Right kidney (tissue), 1 donor: Measurements from ENCODE around the gene NLK.
"Not testable (repeated sequence)": the region's sequence is repeated elsewhere in the genome, so short reads cannot be mapped to it uniquely, and the experiment has no call there.

Source experiments
- DNase-seq: peaks from one replicate; pipeline ENCODE4 v3.0.0-alpha.2; 2016

The NLK gene

DNA sequence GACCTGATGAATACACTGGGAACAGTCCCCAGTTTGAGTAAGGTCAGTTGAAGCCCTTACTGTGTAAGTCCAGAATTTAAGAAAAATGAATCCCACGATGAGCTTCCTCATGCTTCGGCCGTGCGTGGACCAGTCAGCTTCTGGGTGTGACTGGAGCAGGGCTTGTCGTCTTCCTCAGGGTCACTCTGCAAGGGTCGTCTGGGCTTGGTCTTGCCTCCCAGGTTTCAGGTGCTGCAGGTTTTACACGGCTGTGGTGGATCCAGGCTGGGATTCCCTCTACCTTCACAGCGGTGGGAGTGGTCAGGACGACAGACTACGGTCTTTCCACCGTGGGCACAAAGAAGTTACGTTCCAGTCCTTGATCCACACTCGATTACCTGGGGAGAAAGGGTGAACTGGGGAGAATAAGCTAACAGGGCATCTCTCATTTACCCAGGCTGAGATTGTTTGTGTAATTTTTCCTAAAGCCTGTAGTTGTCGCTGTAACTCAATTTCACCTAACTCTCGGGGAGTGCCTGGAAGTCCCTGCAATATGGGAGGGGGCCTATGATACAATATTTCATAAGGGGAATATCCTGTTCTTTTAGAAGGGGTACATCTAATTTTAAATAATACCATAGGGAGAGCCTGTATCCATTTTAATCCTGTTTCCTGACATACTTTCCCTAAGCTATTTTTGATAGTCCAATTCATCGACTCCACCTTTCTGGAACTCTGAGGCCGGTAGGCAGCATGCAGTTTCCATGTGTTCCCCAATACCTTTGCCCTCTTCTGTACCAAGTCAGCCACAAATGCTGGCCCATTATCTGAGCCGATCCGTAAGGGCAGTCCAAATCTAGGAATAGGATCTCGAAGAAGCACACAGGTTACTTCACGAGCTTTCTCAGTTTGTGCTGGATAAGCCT lies 190.7 kb downstream of the NLK start:
- DNase-seq = not testable (repeated sequence)

DNA sequence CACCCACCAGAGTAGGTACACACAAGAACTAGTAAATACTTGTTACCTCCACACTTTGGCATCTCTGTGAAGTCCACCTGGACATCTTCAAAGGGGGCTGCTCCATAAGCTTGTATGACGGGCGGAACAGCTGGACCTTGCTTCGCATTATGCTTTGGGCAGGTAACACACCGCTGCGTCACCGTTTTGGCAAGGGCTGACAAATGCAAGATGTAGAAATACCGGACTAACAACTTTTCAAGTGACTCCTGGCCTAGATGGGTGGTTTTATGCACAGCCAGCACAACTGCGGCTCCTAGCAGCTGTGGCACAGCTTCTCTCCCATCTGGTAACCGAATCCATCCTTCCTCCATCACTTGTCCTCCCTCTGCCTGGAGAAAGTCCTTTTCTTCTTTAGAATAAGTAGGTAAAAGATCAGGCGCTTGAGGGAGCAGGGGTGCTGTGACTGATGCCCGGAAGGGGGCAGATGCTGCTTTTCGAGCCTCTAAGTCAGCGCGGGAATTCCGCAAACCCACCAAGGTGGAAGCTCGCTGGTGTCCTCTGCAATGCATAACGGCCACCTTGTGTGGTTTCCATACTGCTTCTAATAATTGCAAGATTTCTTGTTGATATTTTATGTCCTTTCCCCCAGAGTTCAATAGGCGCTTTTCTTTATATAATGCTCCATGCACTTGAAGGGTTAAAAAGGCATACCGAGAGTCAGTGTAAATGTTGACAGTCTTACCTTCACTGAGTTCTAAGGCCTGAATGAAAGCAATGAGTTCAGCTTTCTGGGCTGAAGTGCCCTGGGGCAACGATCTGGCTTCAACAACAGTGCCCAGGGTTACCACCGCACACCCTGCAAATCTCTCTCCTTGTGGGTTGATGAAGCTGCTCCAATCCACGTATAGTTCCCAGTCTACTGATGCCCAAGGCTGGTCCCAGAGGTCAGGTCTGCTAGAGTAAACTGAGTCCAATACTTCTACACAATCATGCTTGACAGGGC lies 191.7 kb downstream of the NLK start:
- DNase-seq = not testable (repeated sequence)

DNA sequence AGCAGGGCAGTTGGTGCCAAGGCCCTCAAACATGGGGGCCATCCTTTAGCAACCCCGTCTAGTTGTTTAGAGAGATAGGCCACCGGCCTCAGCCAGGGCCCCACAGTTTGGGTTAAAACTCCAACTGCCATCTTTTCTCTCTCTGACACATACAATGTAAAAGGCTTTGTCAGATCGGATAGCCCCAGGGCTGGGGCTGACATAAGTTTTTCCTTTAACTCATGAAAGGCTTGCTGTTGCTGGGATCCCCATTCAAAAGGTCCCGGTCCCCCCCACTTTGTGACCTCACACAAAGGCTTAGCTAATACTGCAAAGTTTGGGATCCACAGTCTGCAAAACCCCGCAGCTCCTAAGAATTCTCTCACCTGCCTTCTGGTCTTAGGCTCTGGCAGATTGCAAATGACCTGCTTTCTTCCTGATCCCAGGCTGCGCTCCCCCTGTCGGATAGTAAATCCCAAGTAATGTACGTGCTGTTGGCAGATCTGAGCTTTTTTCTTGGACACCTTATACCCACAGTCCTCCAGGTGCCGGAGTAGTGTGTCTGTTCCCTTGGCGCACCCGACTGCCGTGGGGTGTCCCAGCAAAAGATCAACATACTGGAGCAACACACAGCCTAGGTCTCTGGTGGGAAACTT lies 192.7 kb downstream of the NLK start:
- DNase-seq = not testable (repeated sequence)

DNA sequence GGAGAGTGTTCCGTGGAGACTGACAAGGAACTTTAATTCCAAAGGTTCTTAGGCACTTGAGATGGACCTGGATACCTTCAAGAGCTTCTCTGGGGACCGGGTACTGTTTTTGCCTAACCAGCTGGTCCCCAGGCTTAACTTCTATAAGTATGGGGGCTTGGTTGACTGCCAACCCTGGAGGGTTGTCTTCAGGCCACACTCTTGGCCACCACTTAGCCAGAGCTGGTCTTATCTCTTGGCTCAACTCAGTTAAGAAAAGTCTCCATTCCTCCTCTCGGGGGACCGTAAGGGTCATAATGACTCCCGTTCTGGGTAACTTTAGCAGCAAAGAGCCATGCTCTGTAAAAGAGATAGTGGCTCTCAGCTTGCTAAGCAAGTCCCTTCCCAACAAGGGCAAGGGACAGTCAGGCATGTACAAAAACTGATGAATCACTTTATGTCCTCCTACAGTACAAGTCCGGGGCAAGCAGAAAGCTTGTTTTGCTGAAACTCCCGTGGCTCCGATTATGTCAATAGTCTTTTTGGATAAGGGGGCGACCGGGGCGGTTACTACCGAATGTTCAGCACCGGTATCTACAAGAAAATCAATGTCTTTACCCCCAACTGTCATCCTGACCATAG lies 193.7 kb downstream of the NLK start:
- DNase-seq = not testable (repeated sequence)

DNA sequence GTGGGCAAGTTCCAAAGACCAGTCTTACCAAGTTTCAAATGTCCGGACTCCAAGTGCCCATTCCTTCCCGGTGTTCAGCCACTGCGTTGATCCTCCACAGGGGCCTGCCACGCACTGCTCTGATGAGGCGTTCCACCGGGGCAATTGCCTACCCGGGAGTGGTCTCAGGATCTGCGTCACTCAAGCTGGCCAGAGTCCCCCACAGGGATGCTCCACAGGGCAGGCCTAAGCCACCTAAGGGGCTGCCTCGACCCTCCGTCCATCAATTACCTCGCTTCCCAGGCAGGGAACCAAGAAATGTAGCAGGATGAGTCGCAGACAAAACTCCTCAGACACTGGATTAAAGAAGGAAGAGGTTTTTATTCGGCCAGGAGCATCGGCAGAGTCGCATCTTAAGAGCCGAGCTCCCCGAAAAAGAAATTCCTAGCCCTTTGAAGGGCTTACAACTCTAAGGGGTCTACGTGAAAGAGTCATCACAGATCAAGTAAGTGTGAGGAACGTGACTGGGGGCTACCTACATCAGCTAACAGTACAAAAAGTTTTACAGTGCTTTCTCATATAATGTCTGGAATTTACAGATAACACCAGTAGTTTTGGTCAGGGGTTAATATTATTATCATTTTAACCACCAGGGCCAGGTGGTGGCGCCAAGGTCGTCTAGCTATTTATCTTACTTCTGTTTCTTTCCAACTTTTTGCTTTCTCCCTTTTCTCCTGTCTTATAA lies 196.2 kb downstream of the NLK start:
- DNase-seq = not testable (repeated sequence)

DNA sequence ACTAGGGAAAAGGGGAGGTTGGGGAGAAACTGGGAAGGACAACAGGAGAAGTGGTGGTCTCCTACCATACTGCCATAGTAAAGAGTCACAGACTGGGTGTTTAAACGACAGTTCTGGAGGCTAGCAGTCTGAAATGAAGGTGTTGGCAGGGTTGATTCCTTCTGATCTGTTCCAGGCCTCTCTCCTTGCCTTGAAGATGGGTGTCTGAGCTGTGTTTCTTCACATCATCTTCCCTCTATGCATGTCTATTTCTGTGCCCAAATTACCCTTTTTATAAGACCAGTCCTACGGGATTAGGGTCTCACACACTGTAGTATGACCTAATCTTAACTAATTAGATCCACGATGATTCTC lies 196.8 kb downstream of the NLK start:
- DNase-seq = no peak

DNA sequence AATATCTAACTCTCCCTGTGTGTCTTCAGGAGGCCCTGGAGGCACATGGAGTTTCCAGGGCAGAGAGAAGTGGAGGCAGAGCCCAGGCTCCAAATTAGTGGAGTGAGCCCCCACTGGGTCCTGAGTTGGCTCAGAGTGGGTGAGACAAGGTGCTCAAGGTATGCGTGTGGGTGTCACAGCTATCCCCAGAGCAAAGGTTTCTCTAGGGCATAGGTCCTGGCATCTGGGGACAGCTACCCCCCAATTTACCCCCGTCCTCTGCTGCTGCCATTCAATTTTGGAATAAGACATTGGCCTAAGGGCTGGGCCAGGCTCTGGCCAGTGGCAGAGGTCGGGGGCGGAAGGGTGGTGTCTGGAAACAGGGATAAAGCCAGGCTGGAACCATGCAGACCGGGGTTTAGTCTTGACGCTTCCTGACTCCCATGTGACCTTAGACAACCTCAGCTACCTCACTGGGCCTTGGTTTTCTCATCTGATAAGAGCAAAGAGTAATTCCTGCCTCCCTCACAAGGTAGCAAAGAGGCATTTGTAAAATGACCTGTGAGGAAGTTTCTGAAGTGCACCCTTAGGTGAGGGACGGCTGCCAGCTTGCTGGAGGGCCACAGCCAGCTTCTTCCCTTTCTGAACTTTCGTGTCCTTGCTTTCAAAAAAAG lies 198.3 kb downstream of the NLK start:
- DNase-seq = no peak

DNA sequence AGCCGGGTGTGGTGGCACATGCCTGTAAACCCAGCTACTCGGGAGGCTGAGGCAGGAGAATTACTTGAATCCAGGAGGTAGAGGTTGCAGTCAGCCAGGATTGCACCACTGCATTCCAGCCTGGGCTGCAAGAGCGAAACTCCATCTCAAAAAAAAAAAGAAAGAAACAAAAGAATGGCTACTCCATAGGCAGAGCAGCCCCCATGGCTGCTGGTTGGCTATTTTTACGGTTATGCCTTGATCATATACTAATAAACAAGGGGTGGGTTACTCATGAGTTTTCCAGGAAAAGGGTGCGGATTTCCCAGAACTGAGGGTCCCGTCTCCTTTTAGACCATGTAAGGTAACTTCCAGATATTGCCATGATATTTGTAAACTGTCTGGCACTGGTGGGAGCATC lies 200.3 kb downstream of the NLK start:
- no peak for DNase-seq

DNA sequence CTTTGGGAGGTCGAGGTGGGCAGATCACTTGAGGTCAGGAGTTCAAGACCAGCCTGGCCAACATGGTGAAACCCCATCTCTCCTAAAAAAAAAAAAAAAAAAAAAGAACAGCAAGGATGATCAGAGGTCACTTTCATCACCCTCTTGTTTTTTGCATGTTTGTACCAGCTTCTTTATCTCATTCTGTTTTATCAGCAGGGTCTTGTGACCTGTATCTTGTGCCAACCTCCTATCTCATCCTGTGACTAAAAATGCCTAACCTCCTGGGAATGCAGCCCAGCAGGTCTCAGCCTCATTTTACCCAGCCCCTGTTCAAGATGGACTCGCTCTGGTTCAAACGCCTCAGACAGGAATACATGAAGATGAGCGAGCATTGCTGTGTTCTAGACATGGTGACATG lies 200.8 kb downstream of the NLK start:
- DNase-seq = not testable (repeated sequence)

DNA sequence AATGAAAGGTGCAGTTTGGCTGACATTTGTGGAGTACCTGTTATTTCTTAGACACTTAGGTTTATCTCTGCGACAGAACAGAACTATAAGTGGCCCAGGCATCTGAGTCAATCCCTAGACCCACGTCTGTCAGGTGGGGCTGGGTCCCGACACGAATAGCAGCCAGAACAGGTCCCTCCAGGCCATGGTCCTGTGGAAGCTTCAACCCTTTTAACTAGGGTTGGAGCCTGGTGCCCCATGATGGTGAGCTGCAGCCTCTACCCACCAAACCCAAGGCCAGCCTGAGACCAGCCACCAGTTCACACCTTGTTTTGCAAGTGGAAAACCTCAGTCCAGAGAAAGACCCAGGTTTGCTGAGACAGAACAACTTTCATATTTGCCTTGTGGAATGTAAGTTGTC lies 202.0 kb downstream of the NLK start:
- no peak for DNase-seq
